H9 (cell line): ENCODE measurements around the gene FAM216A. TPM values are rescaled to one million over a fixed set of nuclear protein-coding genes. Genes with fewer than 3 reads are reported as not detected.

Source experiments
- DNase-seq: peaks from one replicate; pipeline ENCODE4 v3.0.0-alpha.2; 2017
- H2AFZ ChIP-seq: one replicate; pipeline ENCODE4 v1.6.1; 2013; ENCODE audit warnings: mild to moderate bottlenecking, low read length, control low read depth, moderate library complexity
- H2AK5ac ChIP-seq: 2 replicates; pipeline ENCODE4 v1.6.1; 2013; ENCODE audit warnings: low read length, control low read depth, mixed read lengths; ENCODE audit not compliant: insufficient read length
- H2BK120ac ChIP-seq: one replicate; pipeline ENCODE4 v1.6.1; 2013; ENCODE audit warnings: low read depth, mild to moderate bottlenecking, low read length, control low read depth, inconsistent platforms; ENCODE audit not compliant: poor library complexity, severe bottlenecking
- H2BK12ac ChIP-seq: 2 replicates; pipeline ENCODE4 v1.6.1; 2013; ENCODE audit warnings: low read length, control low read depth, mixed read lengths, low read depth; ENCODE audit not compliant: insufficient read length
- H2BK15ac ChIP-seq: 2 replicates; pipeline ENCODE4 v1.6.1; 2013; ENCODE audit warnings: low read depth, low read length, control low read depth
- H2BK20ac ChIP-seq: one replicate; pipeline ENCODE4 v1.6.1; 2013; ENCODE audit warnings: low read depth, mild to moderate bottlenecking, low read length, control low read depth, inconsistent platforms; ENCODE audit not compliant: poor library complexity, severe bottlenecking
- H2BK5ac ChIP-seq: 2 replicates; pipeline ENCODE4 v1.6.1; 2013; ENCODE audit warnings: low read length, control low read depth, mixed read lengths; ENCODE audit not compliant: insufficient read length
- H3K14ac ChIP-seq: 2 replicates; pipeline ENCODE4 v1.6.1; 2013; ENCODE audit warnings: low read length, control low read depth; ENCODE audit not compliant: insufficient read depth
- H3K18ac ChIP-seq: 2 replicates; pipeline ENCODE4 v1.6.1; 2013; ENCODE audit warnings: low read depth, mild to moderate bottlenecking, mixed read lengths, low read length, control low read depth; ENCODE audit not compliant: insufficient read length
- H3K23ac ChIP-seq: 2 replicates; pipeline ENCODE4 v1.6.1; 2013; ENCODE audit warnings: low read length, control low read depth, mixed read lengths, low read depth; ENCODE audit not compliant: insufficient read length
- H3K23me2 ChIP-seq: 2 replicates; pipeline ENCODE4 v1.6.1; 2013; ENCODE audit warnings: low read depth, mild to moderate bottlenecking, mixed read lengths, low read length, control low read depth; ENCODE audit not compliant: insufficient read length, poor library complexity, severe bottlenecking
- H3K27ac ChIP-seq: 2 replicates; pipeline ENCODE4 v1.5.1; 2013; ENCODE audit warnings: low read length, control low read depth, mixed read lengths, low read depth; ENCODE audit not compliant: insufficient read length
- H3K27me3 ChIP-seq: 2 replicates; pipeline ENCODE4 v1.6.1; 2013; ENCODE audit warnings: low read length, control low read depth, inconsistent platforms; ENCODE audit not compliant: insufficient read depth
- H3K4ac ChIP-seq: 2 replicates; pipeline ENCODE4 v1.6.1; 2013; ENCODE audit warnings: low read depth, mild to moderate bottlenecking, control low read depth, inconsistent platforms, low read length, moderate library complexity
- H3K4me1 ChIP-seq: 2 replicates; pipeline ENCODE4 v1.6.1; 2013; ENCODE audit warnings: low read length, control low read depth, inconsistent platforms; ENCODE audit not compliant: insufficient read depth
- H3K4me2 ChIP-seq: 2 replicates; pipeline ENCODE4 v1.6.1; 2013; ENCODE audit warnings: low read length, control low read depth, mixed read lengths; ENCODE audit not compliant: insufficient read length, insufficient read depth
- H3K56ac ChIP-seq: 2 replicates; pipeline ENCODE4 v1.6.1; 2013; ENCODE audit warnings: low read depth, mild to moderate bottlenecking, mixed read lengths, low read length, control low read depth; ENCODE audit not compliant: insufficient read length
- H3K79me1 ChIP-seq: 2 replicates; pipeline ENCODE4 v1.6.1; 2013; ENCODE audit warnings: low read depth, mild to moderate bottlenecking, moderate library complexity, low read length, control low read depth, inconsistent platforms; ENCODE audit not compliant: insufficient read depth, poor library complexity, severe bottlenecking
- H3K79me2 ChIP-seq: 2 replicates; pipeline ENCODE4 v1.6.1; 2013; ENCODE audit warnings: low read length, control low read depth, inconsistent platforms; ENCODE audit not compliant: insufficient read depth
- H3K9ac ChIP-seq: 2 replicates; pipeline ENCODE4 v1.6.1; 2013; ENCODE audit warnings: low read length, control low read depth, mixed read lengths; ENCODE audit not compliant: insufficient read length; ENCODE audit errors: extremely low read depth
- H3K9me3 ChIP-seq: one replicate; pipeline ENCODE4 v1.6.1; 2013; ENCODE audit warnings: low read depth, low read length, inconsistent platforms; ENCODE audit not compliant: control insufficient read depth
- H3T11ph ChIP-seq: one replicate; pipeline ENCODE4 v1.6.1; 2013; ENCODE audit warnings: mild to moderate bottlenecking, low read length, control low read depth, inconsistent platforms
- H4K20me1 ChIP-seq: one replicate; pipeline ENCODE4 v1.6.1; 2013; ENCODE audit not compliant: control insufficient read depth, insufficient read length, insufficient read depth
- H4K5ac ChIP-seq: 2 replicates; pipeline ENCODE4 v1.6.1; 2013; ENCODE audit warnings: low read depth, mild to moderate bottlenecking, mixed read lengths, low read length, control low read depth; ENCODE audit not compliant: insufficient read length
- H4K8ac ChIP-seq: replicated peaks from 2 replicates; pipeline ENCODE4 v1.6.1; 2013; ENCODE audit warnings: low read length, control low read depth, mixed read lengths, low read depth; ENCODE audit not compliant: insufficient read length
- H4K91ac ChIP-seq: 2 replicates; pipeline ENCODE4 v1.6.1; 2013; ENCODE audit warnings: low read depth, mild to moderate bottlenecking, moderate library complexity, mixed read lengths, low read length, control low read depth; ENCODE audit not compliant: insufficient read length
- H3K27ac Mint-ChIP-seq, 3 experiments: 2 replicates in 2 of 3; 3 replicates in 1 of 3; pipeline ENCODE4 v1.8.0; 2020 to 2021; ENCODE audit warnings: mixed read lengths in 3 of 3, mild to moderate bottlenecking in 1 of 3, moderate library complexity in 1 of 3
- H3K27me3 Mint-ChIP-seq: 2 replicates; pipeline ENCODE4 v1.8.0; 2021; ENCODE audit warnings: low read depth, mild to moderate bottlenecking, moderate library complexity, mixed read lengths
- H3K36me3 Mint-ChIP-seq, 3 experiments: 2 replicates in 2 of 3; 3 replicates in 1 of 3; pipeline ENCODE4 v1.8.0; 2020 to 2021; ENCODE audit warnings: low read depth in 3 of 3, mixed read lengths in 3 of 3; ENCODE audit not compliant: insufficient read depth in 1 of 3
- H3K4me1 Mint-ChIP-seq, 2 experiments: 2 replicates each; pipeline ENCODE4 v1.8.0; 2020; ENCODE audit warnings: mixed read lengths in 2 of 2
- H3K4me3 Mint-ChIP-seq, 2 experiments: 2 replicates in 1 of 2; 3 replicates in 1 of 2; pipeline ENCODE4 v1.8.0; 2020 to 2021; ENCODE audit warnings: mild to moderate bottlenecking in 2 of 2, mixed read lengths in 2 of 2, moderate library complexity in 1 of 2
- H3K9me3 Mint-ChIP-seq, 2 experiments: 2 replicates in 1 of 2; 3 replicates in 1 of 2; pipeline ENCODE4 v1.8.0; 2020; ENCODE audit warnings: mild to moderate bottlenecking in 2 of 2, mixed read lengths in 2 of 2, moderate library complexity in 1 of 2
- WGBS: extraction: QIAGEN DNeasy Blood & Tissue Kit; methylation state at CpG from one replicate; pipeline ENCODE4 v1.1.7; 2013; ENCODE audit warnings: missing lambda C conversion rate, low lambda C conversion rate, mixed read lengths; ENCODE audit not compliant: insufficient read length; ENCODE audit errors: extremely low coverage; 5-methylcytosine and 5-hydroxymethylcytosine counted together
- total RNA-seq: library from RNA; stranded (reverse); gene quantifications from 2 replicates; pipeline ENCODE4 v1.2.1, GENCODE V29; 2021
- TF ChIP-seq, protein P1 (sequence below): fragments of 200-600 bp; sonication (generic); conservative IDR thresholded peaks from 3 replicates; pipeline ENCODE4 v1.8.0; 2021; ENCODE audit warnings: antibody characterized with exemption, mild to moderate bottlenecking

Gene FAM216A
- total RNA-seq, 1 experiment from 2014 or later: 18.1 TPM

DNA sequence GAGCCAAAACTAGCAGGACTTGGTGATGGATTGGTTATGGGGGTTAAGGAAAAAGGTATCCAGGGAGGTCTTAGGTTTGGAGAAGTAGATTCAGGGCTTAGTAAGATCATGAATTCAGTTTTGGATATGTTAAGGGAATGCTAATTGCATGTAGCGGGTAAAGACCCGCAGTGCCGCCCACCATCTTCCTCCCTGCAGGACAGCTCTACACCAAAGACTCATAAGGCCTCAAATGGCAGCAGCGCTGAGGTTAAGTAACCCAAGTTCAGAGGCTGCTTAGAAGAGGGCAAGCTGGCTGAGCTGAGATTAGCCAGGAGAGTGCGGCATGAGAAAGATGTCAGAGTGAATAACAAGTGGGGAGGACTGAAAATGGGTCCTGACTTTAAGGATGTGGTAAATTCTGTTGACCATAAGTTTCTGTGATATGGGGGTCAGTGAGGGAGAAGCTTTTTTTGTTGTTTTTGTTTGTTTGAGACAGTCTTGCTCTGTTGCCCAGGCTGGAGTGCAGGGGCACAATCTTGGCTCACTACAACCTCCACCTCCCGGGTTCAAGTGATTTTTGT lies 59.7 kb downstream of the FAM216A start:
- DNase-seq: no peak

More for the DNA sequence above, 59.7 kb downstream of the FAM216A start:
- Histone ChIP-seq H2BK15ac (no peak overlapping the region), H2BK5ac (no peak overlapping the region), H3K79me2 (no peaks in the 10 kb centered on the region), H3K4me2 (no peak overlapping the region), H3K4ac (no peak overlapping the region), H2BK12ac (no peak overlapping the region), H2AFZ (no peak overlapping the region), H2BK120ac (no peak overlapping the region), H3T11ph (no peak overlapping the region), H3K9ac (no peak overlapping the region), H3K18ac (no peak overlapping the region), H3K27me3 (no peaks in the 10 kb centered on the region), H3K23me2 (no peaks in the 10 kb centered on the region), H3K79me1 (no peaks in the 10 kb centered on the region), H3K9me3 (no peaks in the 10 kb centered on the region), H2BK20ac (no peak overlapping the region), H3K56ac (no peak overlapping the region), H3K4me1 (no peaks in the 10 kb centered on the region; the same call in 1 of the 2 replicates), H3K27ac (no peak overlapping the region), H2AK5ac (no peak overlapping the region), H3K14ac (no peak overlapping the region), H3K23ac (no peak overlapping the region), H4K8ac (no peak overlapping the region), H4K20me1 (no peaks in the 10 kb centered on the region), H4K91ac (no peak overlapping the region), H4K5ac (no peak overlapping the region)
- peaks cover 0 to 5% (median 0%) of the 10 kb centered on the region in 3 experiments; a peak in 3 of 7 replicates for H3K36me3 Mint-ChIP-seq
- H3K4me3 Mint-ChIP-seq: no peak overlapping the region
- H3K27me3 Mint-ChIP-seq: peaks cover 3% of the 10 kb centered on the region; the same call in 1 of the 2 replicates
- H3K4me1 Mint-ChIP-seq: peaks cover 9 to 11% of the 10 kb centered on the region in 2 experiments
- H3K27ac Mint-ChIP-seq: peak overlapping the region in 2 of 3 experiments; percentile 14 to 24; a peak in 2 of 7 replicates
- no CpG with 5 or more reads among the region's 6 CpGs for WGBS
- no peaks in the 10 kb centered on the region for H3K9me3 Mint-ChIP-seq
- TF ChIP-seq, protein P1, sequence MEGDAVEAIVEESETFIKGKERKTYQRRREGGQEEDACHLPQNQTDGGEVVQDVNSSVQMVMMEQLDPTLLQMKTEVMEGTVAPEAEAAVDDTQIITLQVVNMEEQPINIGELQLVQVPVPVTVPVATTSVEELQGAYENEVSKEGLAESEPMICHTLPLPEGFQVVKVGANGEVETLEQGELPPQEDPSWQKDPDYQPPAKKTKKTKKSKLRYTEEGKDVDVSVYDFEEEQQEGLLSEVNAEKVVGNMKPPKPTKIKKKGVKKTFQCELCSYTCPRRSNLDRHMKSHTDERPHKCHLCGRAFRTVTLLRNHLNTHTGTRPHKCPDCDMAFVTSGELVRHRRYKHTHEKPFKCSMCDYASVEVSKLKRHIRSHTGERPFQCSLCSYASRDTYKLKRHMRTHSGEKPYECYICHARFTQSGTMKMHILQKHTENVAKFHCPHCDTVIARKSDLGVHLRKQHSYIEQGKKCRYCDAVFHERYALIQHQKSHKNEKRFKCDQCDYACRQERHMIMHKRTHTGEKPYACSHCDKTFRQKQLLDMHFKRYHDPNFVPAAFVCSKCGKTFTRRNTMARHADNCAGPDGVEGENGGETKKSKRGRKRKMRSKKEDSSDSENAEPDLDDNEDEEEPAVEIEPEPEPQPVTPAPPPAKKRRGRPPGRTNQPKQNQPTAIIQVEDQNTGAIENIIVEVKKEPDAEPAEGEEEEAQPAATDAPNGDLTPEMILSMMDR: no peak
